ENCODE results near the gene ACOT11. TPM values are rescaled to one million over a fixed set of nuclear protein-coding genes. Genes with fewer than 3 reads are reported as not detected.

Gene ACOT11
- polyA plus RNA-seq, 1 of the 3 experiments (the other 2 are of a cell fraction): 6.9 TPM

- Histone ChIP-seq H3K4me2 (no peak overlapping the region), H3K4me3 (ENCODE audit: low read depth in 2 of 2, low read length in 1 of 2) (no peak overlapping the region), H3K79me2 (ENCODE audit: insufficient read depth) (no peaks in the 10 kb centered on the region), H3F3A (replicated peaks; ENCODE audit: insufficient read depth) (no peaks in the 10 kb centered on the region), H3K9ac (no peak overlapping the region), H3K9me2 (no peaks in the 10 kb centered on the region), H3K27ac (ENCODE audit: low read depth in 2 of 2, low read length in 1 of 2) (no peak overlapping the region), H4K20me1 (ENCODE audit: insufficient read depth) (no peaks in the 10 kb centered on the region), H2AFZ (ENCODE audit: low read depth) (no peak overlapping the region), H3K4me1 (ENCODE audit: control insufficient read depth in 1 of 2, insufficient read depth in 2 of 2, low read depth in 1 of 2, low read length in 1 of 2) (peaks cover 4 to 7% of the 10 kb centered on the region in 2 experiments; a peak in 1 of 4 replicates), H3K36me3 (replicated peaks in 1 of 2; ENCODE audit: control insufficient read depth in 1 of 2, insufficient read depth in 2 of 2, low read length in 1 of 2) (no peaks in the 10 kb centered on the region), H3K9me3 (no peaks in the 10 kb centered on the region), H3K27me3 (ENCODE audit: insufficient read depth) (no peaks in the 10 kb centered on the region)
- CTCF ChIA-PET: interaction anchor here (0.8 to 1.6 kb wide), 3 partner anchors 8 to 26 kb away, joined by 3 to 6 read pairs (median 3); no protein-coding TSS in a partner anchor
- POLR2A ChIA-PET: no interaction called here
- peak; percentile 70 for DNase-seq
- 73% methylated on average over 5 of the region's 5 CpGs for WGBS (ENCODE audit: low lambda C conversion rate)
- no peak for TF ChIP-seq SIN3A (IDR thresholded peaks at IDR 0.05; ENCODE audit: borderline replicate concordance, low read depth, low read length)
- no peak for TF ChIP-seq NRF1 (IDR thresholded peaks at IDR 0.05; ENCODE audit: low read depth, low read length)
- TF ChIP-seq CTCF (IDR thresholded peaks at IDR 0.05): peak; percentile 18; the same call in 1 of the 2 replicates
- no peak for TF ChIP-seq TEAD4 (IDR thresholded peaks at IDR 0.05; ENCODE audit: borderline replicate concordance, insufficient read depth)
- TF ChIP-seq USF1 (IDR thresholded peaks at IDR 0.05; ENCODE audit: borderline replicate concordance, low read depth): no peak
- no peak for TF ChIP-seq ZBTB33 (IDR thresholded peaks at IDR 0.05; ENCODE audit: borderline replicate concordance, low read depth)
- peak; percentile 39 for TF ChIP-seq RAD21 (IDR thresholded peaks at IDR 0.05; ENCODE audit: low read length)
- TF ChIP-seq EP300 (IDR thresholded peaks at IDR 0.05; ENCODE audit: borderline replicate concordance in 1 of 2, low read depth in 1 of 2, low read length in 1 of 2): no peak
- TF ChIP-seq TCF12 (IDR thresholded peaks at IDR 0.05): no peak
- TF ChIP-seq RFX5 (IDR thresholded peaks at IDR 0.05; ENCODE audit: low read length): no peak
- TF ChIP-seq FOXM1 (IDR thresholded peaks at IDR 0.05; ENCODE audit: low read depth): no peak
- TF ChIP-seq RCOR1 (IDR thresholded peaks at IDR 0.05; ENCODE audit: low read length): no peak
- TF ChIP-seq PBX3 (IDR thresholded peaks at IDR 0.05): 0 out of 2 replicates have a peak, but pooled peaks have one; percentile 8
These were observed 28.3 kb upstream of the ACOT11 start for GRCh38 chr1:54519709-54520108.
